ENCODE measurements around the gene DYRK3. TPM values are rescaled to one million over a fixed set of nuclear protein-coding genes. Genes with fewer than 3 reads are reported as not detected.

DYRK3 gene
- total and polyA plus RNA-seq, 2 of the 8 experiments (the other 6 are each of a cell fraction or from before 2014, with no cell fraction given) = 2.1 to 8.5 TPM

DNA sequence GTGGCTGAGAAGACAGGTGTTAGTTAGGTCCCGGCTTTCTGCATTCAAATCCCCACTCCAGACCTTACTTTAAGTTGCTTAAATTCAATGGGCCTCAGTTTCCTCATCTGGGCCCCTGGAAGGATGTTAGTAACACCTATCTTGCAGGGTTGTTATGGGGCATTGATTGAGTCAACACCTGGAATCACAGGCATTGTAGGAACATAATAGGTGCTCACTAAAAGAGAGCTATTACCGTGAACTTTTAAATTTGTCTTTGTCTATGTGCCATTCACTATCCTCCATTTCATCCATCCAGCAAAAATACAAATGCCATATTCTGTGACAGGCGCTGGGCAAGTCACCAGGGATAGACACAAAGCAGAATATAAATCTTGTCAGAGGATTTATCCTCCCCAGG lies 38.9 kb downstream of the DYRK3 start (continued):
- TF ChIP-seq, protein P1, sequence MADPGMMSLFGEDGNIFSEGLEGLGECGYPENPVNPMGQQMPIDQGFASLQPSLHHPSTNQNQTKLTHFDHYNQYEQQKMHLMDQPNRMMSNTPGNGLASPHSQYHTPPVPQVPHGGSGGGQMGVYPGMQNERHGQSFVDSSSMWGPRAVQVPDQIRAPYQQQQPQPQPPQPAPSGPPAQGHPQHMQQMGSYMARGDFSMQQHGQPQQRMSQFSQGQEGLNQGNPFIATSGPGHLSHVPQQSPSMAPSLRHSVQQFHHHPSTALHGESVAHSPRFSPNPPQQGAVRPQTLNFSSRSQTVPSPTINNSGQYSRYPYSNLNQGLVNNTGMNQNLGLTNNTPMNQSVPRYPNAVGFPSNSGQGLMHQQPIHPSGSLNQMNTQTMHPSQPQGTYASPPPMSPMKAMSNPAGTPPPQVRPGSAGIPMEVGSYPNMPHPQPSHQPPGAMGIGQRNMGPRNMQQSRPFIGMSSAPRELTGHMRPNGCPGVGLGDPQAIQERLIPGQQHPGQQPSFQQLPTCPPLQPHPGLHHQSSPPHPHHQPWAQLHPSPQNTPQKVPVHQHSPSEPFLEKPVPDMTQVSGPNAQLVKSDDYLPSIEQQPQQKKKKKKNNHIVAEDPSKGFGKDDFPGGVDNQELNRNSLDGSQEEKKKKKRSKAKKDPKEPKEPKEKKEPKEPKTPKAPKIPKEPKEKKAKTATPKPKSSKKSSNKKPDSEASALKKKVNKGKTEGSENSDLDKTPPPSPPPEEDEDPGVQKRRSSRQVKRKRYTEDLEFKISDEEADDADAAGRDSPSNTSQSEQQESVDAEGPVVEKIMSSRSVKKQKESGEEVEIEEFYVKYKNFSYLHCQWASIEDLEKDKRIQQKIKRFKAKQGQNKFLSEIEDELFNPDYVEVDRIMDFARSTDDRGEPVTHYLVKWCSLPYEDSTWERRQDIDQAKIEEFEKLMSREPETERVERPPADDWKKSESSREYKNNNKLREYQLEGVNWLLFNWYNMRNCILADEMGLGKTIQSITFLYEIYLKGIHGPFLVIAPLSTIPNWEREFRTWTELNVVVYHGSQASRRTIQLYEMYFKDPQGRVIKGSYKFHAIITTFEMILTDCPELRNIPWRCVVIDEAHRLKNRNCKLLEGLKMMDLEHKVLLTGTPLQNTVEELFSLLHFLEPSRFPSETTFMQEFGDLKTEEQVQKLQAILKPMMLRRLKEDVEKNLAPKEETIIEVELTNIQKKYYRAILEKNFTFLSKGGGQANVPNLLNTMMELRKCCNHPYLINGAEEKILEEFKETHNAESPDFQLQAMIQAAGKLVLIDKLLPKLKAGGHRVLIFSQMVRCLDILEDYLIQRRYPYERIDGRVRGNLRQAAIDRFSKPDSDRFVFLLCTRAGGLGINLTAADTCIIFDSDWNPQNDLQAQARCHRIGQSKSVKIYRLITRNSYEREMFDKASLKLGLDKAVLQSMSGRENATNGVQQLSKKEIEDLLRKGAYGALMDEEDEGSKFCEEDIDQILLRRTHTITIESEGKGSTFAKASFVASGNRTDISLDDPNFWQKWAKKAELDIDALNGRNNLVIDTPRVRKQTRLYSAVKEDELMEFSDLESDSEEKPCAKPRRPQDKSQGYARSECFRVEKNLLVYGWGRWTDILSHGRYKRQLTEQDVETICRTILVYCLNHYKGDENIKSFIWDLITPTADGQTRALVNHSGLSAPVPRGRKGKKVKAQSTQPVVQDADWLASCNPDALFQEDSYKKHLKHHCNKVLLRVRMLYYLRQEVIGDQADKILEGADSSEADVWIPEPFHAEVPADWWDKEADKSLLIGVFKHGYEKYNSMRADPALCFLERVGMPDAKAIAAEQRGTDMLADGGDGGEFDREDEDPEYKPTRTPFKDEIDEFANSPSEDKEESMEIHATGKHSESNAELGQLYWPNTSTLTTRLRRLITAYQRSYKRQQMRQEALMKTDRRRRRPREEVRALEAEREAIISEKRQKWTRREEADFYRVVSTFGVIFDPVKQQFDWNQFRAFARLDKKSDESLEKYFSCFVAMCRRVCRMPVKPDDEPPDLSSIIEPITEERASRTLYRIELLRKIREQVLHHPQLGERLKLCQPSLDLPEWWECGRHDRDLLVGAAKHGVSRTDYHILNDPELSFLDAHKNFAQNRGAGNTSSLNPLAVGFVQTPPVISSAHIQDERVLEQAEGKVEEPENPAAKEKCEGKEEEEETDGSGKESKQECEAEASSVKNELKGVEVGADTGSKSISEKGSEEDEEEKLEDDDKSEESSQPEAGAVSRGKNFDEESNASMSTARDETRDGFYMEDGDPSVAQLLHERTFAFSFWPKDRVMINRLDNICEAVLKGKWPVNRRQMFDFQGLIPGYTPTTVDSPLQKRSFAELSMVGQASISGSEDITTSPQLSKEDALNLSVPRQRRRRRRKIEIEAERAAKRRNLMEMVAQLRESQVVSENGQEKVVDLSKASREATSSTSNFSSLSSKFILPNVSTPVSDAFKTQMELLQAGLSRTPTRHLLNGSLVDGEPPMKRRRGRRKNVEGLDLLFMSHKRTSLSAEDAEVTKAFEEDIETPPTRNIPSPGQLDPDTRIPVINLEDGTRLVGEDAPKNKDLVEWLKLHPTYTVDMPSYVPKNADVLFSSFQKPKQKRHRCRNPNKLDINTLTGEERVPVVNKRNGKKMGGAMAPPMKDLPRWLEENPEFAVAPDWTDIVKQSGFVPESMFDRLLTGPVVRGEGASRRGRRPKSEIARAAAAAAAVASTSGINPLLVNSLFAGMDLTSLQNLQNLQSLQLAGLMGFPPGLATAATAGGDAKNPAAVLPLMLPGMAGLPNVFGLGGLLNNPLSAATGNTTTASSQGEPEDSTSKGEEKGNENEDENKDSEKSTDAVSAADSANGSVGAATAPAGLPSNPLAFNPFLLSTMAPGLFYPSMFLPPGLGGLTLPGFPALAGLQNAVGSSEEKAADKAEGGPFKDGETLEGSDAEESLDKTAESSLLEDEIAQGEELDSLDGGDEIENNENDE (IDR thresholded peaks at IDR 0.05; ENCODE audit: insufficient replicate concordance, low read length) = no peak
- TF ChIP-seq POLR2A (IDR thresholded peaks at IDR 0.05; ENCODE audit: control extremely low read depth in 1 of 2, low read depth in 2 of 2, low read length in 2 of 2) (no peak), JUND (IDR thresholded peaks at IDR 0.05; ENCODE audit: low read length) (no peak), KDM1A (IDR thresholded peaks at IDR 0.05; ENCODE audit: borderline replicate concordance, low read length) (no peak), FOSL1 (IDR thresholded peaks at IDR 0.05; ENCODE audit: insufficient read depth, low read depth, low read length) (no peak), HDAC2 (IDR thresholded peaks at IDR 0.05; ENCODE audit: borderline replicate concordance in 1 of 2, low read depth in 2 of 2, low read length in 2 of 2) (no peak), PHF8 (conservative IDR thresholded peaks at IDR 0.05; ENCODE audit: low read depth, low read length) (no peak)

Measured in H1 (cell line).